GM12891 (cell line): Measurements from ENCODE around the gene WAC.

Source experiments
- PAX5 ChIP-seq: IDR thresholded peaks from 2 replicates; pipeline ENCODE4 v1.6.1; 2011; ENCODE audit warnings: low read length, moderate library complexity, mild to moderate bottlenecking; ENCODE audit not compliant: insufficient read depth, severe bottlenecking
- POLR2A ChIP-seq: IDR thresholded peaks from 2 replicates; pipeline ENCODE4 v1.6.1; 2011; ENCODE audit warnings: low read depth, low read length, control low read depth
- POLR2AphosphoS5 ChIP-seq: IDR thresholded peaks from 2 replicates; pipeline ENCODE4 v1.6.1; 2011; ENCODE audit warnings: low read depth, low read length, control low read depth
- POU2F2 ChIP-seq: IDR thresholded peaks from 2 replicates; pipeline ENCODE4 v1.6.1; 2011; ENCODE audit warnings: low read depth, mild to moderate bottlenecking, control low read depth, low read length, moderate library complexity
- SPI1 ChIP-seq: IDR thresholded peaks from 2 replicates; pipeline ENCODE4 v1.6.1; 2011; ENCODE audit warnings: low read depth, low read length, control low read depth
- TAF1 ChIP-seq: IDR thresholded peaks from 2 replicates; pipeline ENCODE4 v1.6.1; 2011; ENCODE audit warnings: low read depth, low read length, control low read depth

- no peak for TF ChIP-seq PAX5
- no peak for TF ChIP-seq POLR2AphosphoS5
- no peak for TF ChIP-seq POLR2A
- no peak for TF ChIP-seq TAF1
- TF ChIP-seq SPI1: no peak
- TF ChIP-seq POU2F2: no peak
Observed at GRCh38 chr10:28577506-28577905, 44.6 kb downstream of the WAC start.
